ENCODE measurements around the gene TMBIM6. TPM values are rescaled to one million over a fixed set of nuclear protein-coding genes. Genes with fewer than 3 reads are reported as not detected.
A peak's percentile ranks its signal among the peaks of the same experiment; 100 is the strongest.
"Not testable (repeated sequence)": the region's sequence is repeated elsewhere in the genome, so short reads cannot be mapped to it uniquely, and the experiment has no call there.

The TMBIM6 gene
- total RNA-seq, 1 experiment from 2014 or later, result 692 TPM

GRCh38 chr12:49728446-49728845 is 12.9 kb upstream of the TMBIM6 start:
- DNase-seq (ENCODE audit: low read depth), result no peak

- DNase-seq (ENCODE audit: low read depth), result no peak
Observed at GRCh38 chr12:49730050-49730449, 11.3 kb upstream of the TMBIM6 start.

- no peak for DNase-seq (ENCODE audit: low read depth)
Observed at GRCh38 chr12:49730568-49731101, 10.7 kb upstream of the TMBIM6 start.

- no peak for DNase-seq (ENCODE audit: low read depth)
Observed at GRCh38 chr12:49733219-49734017, 7.9 kb upstream of the TMBIM6 start.

- not testable (repeated sequence) for DNase-seq (ENCODE audit: low read depth)
Observed at GRCh38 chr12:49734900-49735299, 6.5 kb upstream of the TMBIM6 start.

GRCh38 chr12:49738721-49739120 is 2.6 kb upstream of the TMBIM6 start:
- peak; percentile 67 for DNase-seq (ENCODE audit: low read depth)

GRCh38 chr12:49740277-49740676 is 1.1 kb upstream of the TMBIM6 start:
- DNase-seq (ENCODE audit: low read depth), result not testable (repeated sequence)

- peak; percentile 89 for DNase-seq (ENCODE audit: low read depth)
Observed at GRCh38 chr12:49741882-49742620, 694 bp downstream of the TMBIM6 start.

GRCh38 chr12:49744363-49744885 is 3.1 kb downstream of the TMBIM6 start:
- DNase-seq (ENCODE audit: low read depth), result peak; percentile 48

GRCh38 chr12:49748306-49748705 is 6.9 kb downstream of the TMBIM6 start:
- DNase-seq (ENCODE audit: low read depth), result no peak

GRCh38 chr12:49748800-49749199 is 7.4 kb downstream of the TMBIM6 start:
- DNase-seq (ENCODE audit: low read depth), result no peak

- peak; percentile 28 for DNase-seq (ENCODE audit: low read depth)
Observed at GRCh38 chr12:49750027-49750995, 9.0 kb downstream of the TMBIM6 start.

GRCh38 chr12:49750996-49751393 is 9.6 kb downstream of the TMBIM6 start:
- DNase-seq (ENCODE audit: low read depth), result no peak

GRCh38 chr12:49761677-49762467 is 20.5 kb downstream of the TMBIM6 start:
- DNase-seq (ENCODE audit: low read depth), result no peak

- DNase-seq (ENCODE audit: low read depth), result no peak
Observed at GRCh38 chr12:49762468-49762847, 21.1 kb downstream of the TMBIM6 start.

GRCh38 chr12:49763006-49763591 is 21.7 kb downstream of the TMBIM6 start:
- peak; percentile 28 for DNase-seq (ENCODE audit: low read depth)

GRCh38 chr12:49764126-49764525 is 22.8 kb downstream of the TMBIM6 start:
- no peak for DNase-seq (ENCODE audit: low read depth)

- DNase-seq (ENCODE audit: low read depth), result no peak
Observed at GRCh38 chr12:49766115-49766455, 24.7 kb downstream of the TMBIM6 start.

GRCh38 chr12:49767333-49767732 is 26.0 kb downstream of the TMBIM6 start:
- DNase-seq (ENCODE audit: low read depth), result peak; percentile 31

- DNase-seq (ENCODE audit: low read depth), result not testable (repeated sequence)
Observed at GRCh38 chr12:49773102-49773501, 31.7 kb downstream of the TMBIM6 start.

Data from RPMI7951 (cell line).